CD4-positive, CD25-positive, alpha-beta regulatory T cell (primary cell): ENCODE results near the gene NOS1AP. TPM values are rescaled to one million over a fixed set of nuclear protein-coding genes. Genes with fewer than 3 reads are reported as not detected.
"Not testable (repeated sequence)": the region's sequence is repeated elsewhere in the genome, so short reads cannot be mapped to it uniquely, and the experiment has no call there.

Experiments used
- ATAC-seq, 2 donors: fragments of 150-1000 bp; cut with Tn5 transposase; one replicate each; pipeline ENCODE4 v1.10.0; 2021; ENCODE audit warnings: low read depth in 2 of 2, moderate number of reproducible peaks in 2 of 2, moderate library complexity in 1 of 2
- DNase-seq, 3 donors: peaks; one replicate each; pipeline versions ENCODE4 v3.0.0 to v3.0.0-alpha.2; 2012 to 2022; ENCODE audit warnings: mixed read lengths in 1 of 3
- H3K27ac ChIP-seq: one replicate; pipeline ENCODE4 v1.7.0; 2013; ENCODE audit warnings: mild to moderate bottlenecking, low read length; ENCODE audit not compliant: insufficient read depth, poor library complexity, severe bottlenecking
- H3K27me3 ChIP-seq: one replicate; pipeline ENCODE4 v1.7.0; 2013; ENCODE audit warnings: low read length; ENCODE audit not compliant: control insufficient read depth, insufficient read depth
- H3K36me3 ChIP-seq: one replicate; pipeline ENCODE4 v1.7.0; 2013; ENCODE audit warnings: mild to moderate bottlenecking, low read length, moderate library complexity; ENCODE audit not compliant: control insufficient read depth, insufficient read depth
- H3K4me1 ChIP-seq: 2 replicates; pipeline ENCODE4 v1.7.0; 2013; ENCODE audit warnings: mild to moderate bottlenecking, low read length; ENCODE audit not compliant: insufficient read depth, control insufficient read depth, poor library complexity, severe bottlenecking
- H3K4me3 ChIP-seq: one replicate; pipeline ENCODE4 v1.7.0; 2013; ENCODE audit warnings: low read depth, mild to moderate bottlenecking, low read length, moderate library complexity
- H3K9me3 ChIP-seq, 2 experiments: 1 replicate in 1 of 2; 2 replicates in 1 of 2; pipeline ENCODE4 v1.7.0; 2013; ENCODE audit warnings: low read length in 2 of 2, mild to moderate bottlenecking in 1 of 2, moderate library complexity in 1 of 2; ENCODE audit not compliant: control insufficient read depth in 2 of 2
- H3K27ac Mint-ChIP-seq, 3 donors: one replicate each; pipeline ENCODE4 v1.8.0; 2020 to 2022; ENCODE audit warnings: mild to moderate bottlenecking in 3 of 3, mixed read lengths in 3 of 3, moderate library complexity in 2 of 3
- H3K27me3 Mint-ChIP-seq: one replicate; pipeline ENCODE4 v1.8.0; 2022; ENCODE audit warnings: mild to moderate bottlenecking, mixed read lengths
- H3K36me3 Mint-ChIP-seq: one replicate; pipeline ENCODE4 v1.8.0; 2020; ENCODE audit warnings: mixed read lengths
- H3K4me1 Mint-ChIP-seq, 4 donors: one replicate each; pipeline ENCODE4 v1.8.0; 2020 to 2022; ENCODE audit warnings: mixed read lengths in 4 of 4, mild to moderate bottlenecking in 1 of 4
- H3K4me3 Mint-ChIP-seq, 4 donors: one replicate each; pipeline ENCODE4 v1.8.0; 2020 to 2022; ENCODE audit warnings: mild to moderate bottlenecking in 4 of 4, mixed read lengths in 4 of 4, moderate library complexity in 3 of 4
- H3K9me3 Mint-ChIP-seq, 7 donors: one replicate each; pipeline ENCODE4 v1.8.0; 2020 to 2022; ENCODE audit warnings: mixed read lengths in 7 of 7, mild to moderate bottlenecking in 3 of 7, moderate library complexity in 2 of 7
- polyA plus RNA-seq, 4 donors: library from polyadenylated mRNA; unstranded; fragments of 300-500 nt; fragmentation: Illumina TruSeq; gene quantifications; one replicate each; pipeline ENCODE4 v1.2.3, GENCODE V29; 2021
- total RNA-seq: library from RNA; stranded (reverse); gene quantifications from one replicate; pipeline ENCODE4 v1.2.3, GENCODE V29; 2022

The NOS1AP gene
- total and polyA plus RNA-seq, 5 donors from 2014 or later, result not detected

DNA sequence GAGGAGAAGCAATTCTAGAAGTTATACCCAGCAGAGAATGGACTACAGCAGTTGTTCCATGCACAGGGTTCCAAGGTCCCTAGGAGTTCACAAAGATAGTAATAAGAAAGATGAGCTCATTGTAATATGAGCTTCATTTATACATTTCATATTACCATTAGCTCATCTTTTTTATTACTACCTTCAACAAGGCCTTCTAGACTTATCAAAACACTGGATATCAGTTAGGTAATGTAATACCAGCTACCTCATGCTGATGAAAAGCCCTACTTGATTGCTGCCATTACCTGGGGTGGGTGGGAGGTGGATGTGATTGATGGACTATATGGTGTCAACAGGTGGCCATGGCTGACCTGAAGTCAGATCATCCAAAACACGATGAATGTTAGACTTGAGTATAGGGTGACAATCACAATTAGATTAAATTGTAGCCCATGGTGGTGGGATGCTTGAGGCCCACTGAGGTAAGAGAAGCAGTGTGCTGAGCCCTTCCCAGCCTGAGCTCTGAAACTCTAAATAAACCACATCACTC, 273.0 kb downstream of the NOS1AP start:
- DNase-seq (no peak), ATAC-seq (no peak)
- Mint-ChIP-seq H3K27ac (no peak overlapping the region), H3K36me3 (no peaks in the 10 kb centered on the region), H3K27me3 (peaks cover 5% of the 10 kb centered on the region), H3K4me1 (no peaks in the 10 kb centered on the region), H3K4me3 (no peak overlapping the region), H3K9me3 (no peaks in the 10 kb centered on the region)
- no peaks in the 10 kb centered on the region for H3K4me1 ChIP-seq
- H3K9me3 ChIP-seq, result no peaks in the 10 kb centered on the region
- no peak overlapping the region for H3K27ac ChIP-seq
- peaks cover 3% of the 10 kb centered on the region for H3K27me3 ChIP-seq
- H3K36me3 ChIP-seq, result no peaks in the 10 kb centered on the region
- H3K4me3 ChIP-seq, result no peak overlapping the region

DNA sequence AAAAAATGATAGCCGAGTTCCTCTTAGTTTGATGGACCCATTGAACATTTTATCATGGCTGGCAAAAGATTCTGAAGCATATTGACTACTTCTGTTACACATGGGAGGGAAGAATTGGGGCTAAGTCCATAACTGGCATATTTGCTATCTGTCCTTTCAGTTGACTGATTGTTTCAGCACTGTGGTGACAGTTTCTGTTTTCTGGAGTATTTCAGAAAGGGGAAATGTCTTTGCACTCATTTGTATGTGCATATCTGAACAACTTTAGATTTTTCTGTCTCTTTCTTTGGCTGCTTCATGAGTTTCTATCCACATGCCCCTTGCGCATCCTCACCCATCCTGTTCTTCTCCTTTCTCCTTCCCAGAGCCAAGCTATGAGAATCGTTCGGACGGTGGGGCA, 274.0 kb downstream of the NOS1AP start:
- H3K4me1 ChIP-seq, result no peaks in the 10 kb centered on the region
- Mint-ChIP-seq H3K36me3 (no peaks in the 10 kb centered on the region), H3K27ac (no peak overlapping the region), H3K4me1 (no peaks in the 10 kb centered on the region), H3K4me3 (no peak overlapping the region), H3K27me3 (peaks cover 5% of the 10 kb centered on the region), H3K9me3 (no peaks in the 10 kb centered on the region)
- ATAC-seq (no peak), DNase-seq (no peak)
- no peaks in the 10 kb centered on the region for H3K9me3 ChIP-seq
- H3K36me3 ChIP-seq, result no peaks in the 10 kb centered on the region
- no peak overlapping the region for H3K27ac ChIP-seq
- no peak overlapping the region for H3K4me3 ChIP-seq
- H3K27me3 ChIP-seq, result peaks cover 3% of the 10 kb centered on the region

DNA sequence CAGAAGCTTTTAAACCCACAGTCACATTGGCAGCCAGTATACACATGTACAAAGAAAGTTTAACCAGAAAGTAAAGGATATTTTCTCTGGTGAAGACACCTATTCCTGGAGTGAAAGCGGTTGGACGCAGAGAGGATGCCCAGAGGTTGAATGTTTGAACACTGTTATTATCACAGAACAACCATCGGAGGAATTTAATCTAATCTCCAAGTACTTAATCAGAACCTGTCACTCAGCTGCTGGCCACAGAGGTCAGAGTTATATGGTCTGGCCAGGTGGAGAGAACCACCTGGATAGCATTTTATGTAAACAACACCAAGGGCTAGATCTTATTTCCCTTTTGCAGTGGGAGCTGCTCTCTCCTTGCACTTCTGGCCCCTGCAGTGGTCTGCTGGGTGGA, 277.8 kb downstream of the NOS1AP start:
- peaks cover 9% of the 10 kb centered on the region for H3K27me3 Mint-ChIP-seq

DNA sequence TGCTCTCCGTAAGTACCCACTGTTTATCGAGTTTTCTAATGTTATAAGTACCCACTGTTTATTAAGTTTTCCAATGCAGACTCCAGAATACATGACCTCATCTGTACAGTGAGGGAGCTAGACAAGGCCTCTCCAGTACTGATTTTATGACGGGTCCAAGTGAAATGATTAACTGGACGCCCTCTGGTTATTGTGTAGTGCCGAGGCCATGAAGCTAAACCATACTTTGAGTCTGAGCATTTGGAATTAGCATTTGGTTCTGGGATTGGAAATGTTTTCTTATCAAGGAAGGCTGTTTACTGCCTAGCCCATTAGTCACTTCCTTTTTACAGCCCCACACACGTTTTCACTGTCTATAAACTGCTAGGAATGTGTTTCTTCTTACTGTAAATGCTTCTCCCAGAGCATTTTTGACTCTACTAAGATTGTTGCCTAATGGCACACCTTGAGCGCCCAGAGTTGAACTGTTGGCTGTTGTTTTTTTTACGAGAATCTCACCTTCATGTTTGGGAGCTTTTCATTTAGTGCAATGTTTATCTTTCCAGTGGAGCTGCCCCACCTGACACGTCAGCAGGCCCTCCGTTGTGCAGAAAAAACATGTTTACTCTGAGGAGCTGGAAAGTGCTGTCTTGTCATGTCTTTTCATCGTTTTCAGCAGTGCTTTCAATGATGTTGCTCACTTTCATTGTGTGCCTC, 280.3 kb downstream of the NOS1AP start:
- DNase-seq, result no peak
- H3K4me1 ChIP-seq, result no peaks in the 10 kb centered on the region
- H3K4me3 ChIP-seq, result no peak overlapping the region
- H3K27ac ChIP-seq, result no peak overlapping the region
- H3K36me3 ChIP-seq, result no peaks in the 10 kb centered on the region
- Mint-ChIP-seq H3K27me3 (peaks cover 12% of the 10 kb centered on the region), H3K4me3 (no peak overlapping the region), H3K4me1 (no peaks in the 10 kb centered on the region), H3K36me3 (no peaks in the 10 kb centered on the region), H3K9me3 (no peaks in the 10 kb centered on the region), H3K27ac (no peak overlapping the region)
- peaks cover 3% of the 10 kb centered on the region for H3K27me3 ChIP-seq
- no peak for ATAC-seq
- H3K9me3 ChIP-seq, result no peaks in the 10 kb centered on the region

More for the DNA sequence above, 277.8 kb downstream of the NOS1AP start:
- peaks cover 3% of the 10 kb centered on the region for H3K27me3 ChIP-seq
- DNase-seq, result no peak
- H3K4me3 Mint-ChIP-seq, result no peak overlapping the region
- no peak overlapping the region for H3K27ac ChIP-seq
- no peak for ATAC-seq
- no peak overlapping the region for H3K4me3 ChIP-seq
- H3K4me1 Mint-ChIP-seq, result no peaks in the 10 kb centered on the region
- no peaks in the 10 kb centered on the region for H3K36me3 Mint-ChIP-seq
- H3K4me1 ChIP-seq, result no peaks in the 10 kb centered on the region
- H3K9me3 Mint-ChIP-seq, result no peaks in the 10 kb centered on the region
- no peaks in the 10 kb centered on the region for H3K9me3 ChIP-seq
- H3K27ac Mint-ChIP-seq, result no peak overlapping the region
- H3K36me3 ChIP-seq, result no peaks in the 10 kb centered on the region

DNA sequence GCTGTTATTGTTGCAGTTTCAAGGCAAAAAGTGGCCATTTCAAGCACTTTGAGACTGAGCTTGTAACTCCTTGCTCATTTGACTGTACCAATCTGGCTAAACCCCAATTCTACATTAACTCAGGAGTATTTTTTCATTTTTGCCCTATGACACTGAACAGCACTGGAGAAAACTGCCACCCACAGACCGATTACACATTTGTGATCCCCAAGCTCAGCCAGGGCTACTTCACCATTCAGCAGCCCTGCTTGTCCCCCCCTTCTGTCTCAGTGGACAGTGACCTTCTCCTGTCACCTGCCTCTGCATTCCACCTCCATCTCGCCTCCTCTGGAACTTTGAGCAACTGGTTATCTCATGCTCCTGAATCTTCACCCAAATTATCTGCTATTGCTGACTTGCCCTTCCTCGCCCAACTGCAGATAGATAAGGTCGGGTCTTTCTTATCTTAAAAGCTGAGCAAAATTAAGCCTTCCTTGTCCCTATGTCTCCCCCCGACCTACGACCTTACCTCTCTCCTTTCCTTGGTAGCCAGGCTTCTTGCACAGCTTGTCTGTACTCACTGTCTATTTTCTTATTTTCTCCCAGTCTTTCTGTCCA, 281.9 kb downstream of the NOS1AP start:
- Mint-ChIP-seq H3K27ac (no peak overlapping the region), H3K36me3 (no peaks in the 10 kb centered on the region), H3K4me1 (no peaks in the 10 kb centered on the region), H3K9me3 (no peaks in the 10 kb centered on the region), H3K4me3 (no peak overlapping the region), H3K27me3 (peaks cover 15% of the 10 kb centered on the region)
- H3K4me1 ChIP-seq, result no peaks in the 10 kb centered on the region
- peaks cover 3% of the 10 kb centered on the region for H3K27me3 ChIP-seq
- no peak for ATAC-seq
- no peak overlapping the region for H3K4me3 ChIP-seq
- H3K9me3 ChIP-seq, result no peaks in the 10 kb centered on the region
- H3K27ac ChIP-seq, result no peak overlapping the region
- no peak for DNase-seq
- H3K36me3 ChIP-seq, result no peaks in the 10 kb centered on the region

DNA sequence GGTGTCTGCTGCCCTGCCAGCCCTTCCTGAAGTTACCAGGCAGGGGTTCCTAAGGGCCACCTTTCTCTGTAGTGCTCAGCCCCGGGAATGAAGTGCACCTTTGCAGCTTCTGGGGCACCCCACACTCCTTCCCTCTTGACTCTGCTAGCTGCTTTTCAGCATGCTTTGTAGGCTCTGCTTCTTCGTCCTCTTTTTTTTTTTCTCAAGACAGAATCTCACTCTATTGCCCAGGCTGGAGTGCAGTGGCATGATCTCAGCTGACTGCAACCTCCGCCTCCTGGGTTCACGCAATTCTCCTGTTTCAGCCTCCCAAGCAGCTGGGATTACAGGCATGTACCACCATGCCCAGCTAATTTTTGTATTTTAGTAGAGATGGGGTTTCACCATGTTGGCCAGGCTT, 282.4 kb downstream of the NOS1AP start:
- not testable (repeated sequence) for H3K27ac Mint-ChIP-seq, H3K27me3 ChIP-seq, H3K36me3 ChIP-seq, DNase-seq, H3K36me3 Mint-ChIP-seq, H3K27ac ChIP-seq, H3K4me3 Mint-ChIP-seq, H3K9me3 Mint-ChIP-seq, H3K4me1 ChIP-seq, H3K9me3 ChIP-seq, ATAC-seq, H3K4me3 ChIP-seq, H3K4me1 Mint-ChIP-seq
- peaks cover 18% of the 10 kb centered on the region for H3K27me3 Mint-ChIP-seq

DNA sequence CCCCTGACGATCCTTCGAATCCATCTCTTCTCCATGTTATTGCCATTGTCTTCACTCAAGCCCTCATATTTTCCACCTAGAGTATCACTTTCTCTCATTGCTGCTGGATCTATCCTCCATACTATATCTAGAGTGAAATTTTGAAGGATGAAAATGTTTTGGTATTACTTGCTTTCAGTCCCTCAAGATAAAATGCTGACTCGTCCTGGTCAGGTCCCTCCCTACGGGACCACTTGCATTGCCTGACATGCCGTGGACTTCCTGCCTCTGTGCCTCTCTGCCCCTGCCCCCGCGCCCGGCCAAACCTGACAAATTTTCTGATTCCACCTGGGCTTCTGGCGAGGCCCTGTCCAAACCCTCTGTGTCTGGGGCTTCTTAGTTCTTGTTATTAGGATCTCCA, 283.6 kb downstream of the NOS1AP start:
- Mint-ChIP-seq H3K9me3 (no peaks in the 10 kb centered on the region), H3K4me1 (no peaks in the 10 kb centered on the region), H3K27ac (no peak overlapping the region), H3K4me3 (no peak overlapping the region), H3K36me3 (no peaks in the 10 kb centered on the region), H3K27me3 (peaks cover 20% of the 10 kb centered on the region)
- no peak overlapping the region for H3K27ac ChIP-seq
- ATAC-seq (no peak), DNase-seq (no peak)
- H3K4me3 ChIP-seq, result no peak overlapping the region
- peaks cover 3% of the 10 kb centered on the region for H3K27me3 ChIP-seq
- H3K9me3 ChIP-seq, result no peaks in the 10 kb centered on the region
- H3K36me3 ChIP-seq, result no peaks in the 10 kb centered on the region
- H3K4me1 ChIP-seq, result no peaks in the 10 kb centered on the region

DNA sequence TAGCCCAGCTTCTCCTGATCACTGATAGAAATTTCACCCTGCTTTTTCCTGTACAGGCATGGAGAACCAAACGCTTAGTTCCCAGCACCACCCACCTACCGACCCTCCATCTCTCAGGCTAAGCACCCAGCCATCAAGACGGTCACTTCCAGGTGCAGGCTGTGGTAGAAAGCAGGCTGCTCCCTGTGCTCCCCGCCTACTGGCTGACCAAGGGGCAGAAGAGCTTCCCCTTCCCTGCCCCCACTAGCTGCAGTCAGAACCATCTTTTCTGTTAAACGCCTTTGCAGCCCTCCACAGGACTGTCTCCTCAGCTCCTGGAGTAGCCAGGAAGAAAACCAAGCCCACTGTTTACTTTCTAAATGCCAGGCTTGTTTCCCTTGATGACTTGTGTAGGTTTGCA, 284.2 kb downstream of the NOS1AP start:
- Histone ChIP-seq H3K27ac (no peak overlapping the region), H3K4me3 (no peak overlapping the region), H3K9me3 (no peaks in the 10 kb centered on the region), H3K27me3 (peaks cover 3% of the 10 kb centered on the region), H3K4me1 (no peaks in the 10 kb centered on the region), H3K36me3 (no peaks in the 10 kb centered on the region)
- ATAC-seq, result no peak
- Mint-ChIP-seq H3K36me3 (no peaks in the 10 kb centered on the region), H3K4me3 (no peak overlapping the region), H3K27ac (no peak overlapping the region), H3K27me3 (peaks cover 20% of the 10 kb centered on the region), H3K4me1 (no peaks in the 10 kb centered on the region), H3K9me3 (no peaks in the 10 kb centered on the region)
- DNase-seq, result no peak
